OCI-LY7 (cell line): Measurements from ENCODE around the gene CRTAC1. TPM values are rescaled to one million over a fixed set of nuclear protein-coding genes. Genes with fewer than 3 reads are reported as not detected.
"Not testable (repeated sequence)": the region's sequence is repeated elsewhere in the genome, so short reads cannot be mapped to it uniquely, and the experiment has no call there.

Experiments used
- BruUV-seq: library from RNA; stranded (reverse); fragments of 400-500 nt; replicated peaks from 2 replicates; lab custom pipeline; 2021; lab: Mats Ljungman, UMichigan
- CTCF ChIA-PET: fragments of 300-600 bp; sonication (Branson Sonifier 250); formaldehyde crosslinking; loops from one replicate; lab custom pipeline; 2022; ENCODE audit warnings: antibody characterized with exemption; ENCODE audit not compliant: unreplicated experiment; lab: Charles Lee
- POLR2A ChIA-PET: fragments of 300-600 bp; sonication (Branson Sonifier 250); formaldehyde crosslinking; loops from one replicate; lab custom pipeline; 2022; ENCODE audit warnings: antibody characterized with exemption; lab: Charles Lee
- DNase-seq: peaks from one replicate; pipeline ENCODE4 v3.0.0-alpha.2; 2015; ENCODE audit warnings: low spot score
- H2AFZ ChIP-seq: fragments of 200-600 bp; sonication (generic), shearing (Covaris generic); 2 replicates; pipeline ENCODE4 v1.6.1; 2014; ENCODE audit warnings: mild to moderate bottlenecking, antibody characterized with exemption, low read length, moderate library complexity
- H3K27ac ChIP-seq: fragments of 200-600 bp; sonication (generic); 2 replicates; pipeline ENCODE4 v1.5.1; 2014; ENCODE audit warnings: mixed run types, low read depth, mild to moderate bottlenecking, moderate library complexity, low read length, inconsistent platforms; ENCODE audit not compliant: poor library complexity, severe bottlenecking
- H3K36me3 ChIP-seq: fragments of 200-600 bp; sonication (generic); 2 replicates; pipeline ENCODE4 v1.6.1; 2014; ENCODE audit warnings: mild to moderate bottlenecking, antibody characterized with exemption, low read length, moderate library complexity, mixed read lengths; ENCODE audit not compliant: insufficient read depth
- H3K4me1 ChIP-seq: fragments of 200-600 bp; sonication (generic); 2 replicates; pipeline ENCODE4 v1.5.1; 2014; ENCODE audit warnings: mild to moderate bottlenecking, low read length; ENCODE audit not compliant: insufficient read depth, poor library complexity, severe bottlenecking
- H3K4me2 ChIP-seq: fragments of 200-600 bp; sonication (generic); 2 replicates; pipeline ENCODE4 v1.6.1; 2014; ENCODE audit warnings: mild to moderate bottlenecking, low read length
- H3K4me3 ChIP-seq: fragments of 200-600 bp; sonication (generic); 2 replicates; pipeline ENCODE4 v1.5.1; 2014; ENCODE audit warnings: mild to moderate bottlenecking, low read depth, low read length; ENCODE audit not compliant: poor library complexity, severe bottlenecking
- H3K79me2 ChIP-seq: fragments of 200-600 bp; sonication (generic); 2 replicates; pipeline ENCODE4 v1.6.1; 2016; ENCODE audit warnings: low read depth, mild to moderate bottlenecking, low read length, moderate library complexity, mixed read lengths; ENCODE audit not compliant: insufficient read depth
- H3K9me2 ChIP-seq: fragments of 200-600 bp; sonication (generic); 2 replicates; pipeline ENCODE4 v1.6.1; 2016; ENCODE audit warnings: mild to moderate bottlenecking, low read length, mixed read lengths; ENCODE audit not compliant: insufficient read depth
- H3K9me3 ChIP-seq: fragments of 200-600 bp; sonication (generic); 2 replicates; pipeline ENCODE4 v1.6.1; 2014; ENCODE audit warnings: mild to moderate bottlenecking, mixed run types, low read length, mixed read lengths
- H4K20me1 ChIP-seq: fragments of 200-600 bp; sonication (generic); 2 replicates; pipeline ENCODE4 v1.6.1; 2014; ENCODE audit warnings: mild to moderate bottlenecking, antibody characterized with exemption, low read length, moderate library complexity, mixed read lengths; ENCODE audit not compliant: insufficient read depth
- CTCF ChIP-seq: fragments of 200-600 bp; sonication (generic); conservative IDR thresholded peaks from 2 replicates; pipeline ENCODE4 v1.5.1; 2014; ENCODE audit warnings: mild to moderate bottlenecking, antibody characterized with exemption, low read length, moderate library complexity, mixed read lengths
- EZH2phosphoT487 ChIP-seq: fragments of 200-600 bp; sonication (generic); IDR thresholded peaks from 2 replicates; pipeline ENCODE4 v1.6.1; 2018; ENCODE audit warnings: low read depth, borderline replicate concordance, mild to moderate bottlenecking, mixed run types, antibody characterized with exemption, low read length, moderate library complexity, mixed read lengths
- intact Hi-C: fragments of 100-400 bp; cut with micrococcal nuclease; formaldehyde crosslinking; loops from one replicate; pipeline ENCODE4 v1.10.0; 2022; ENCODE audit not compliant: unreplicated experiment
- total RNA-seq, 2 experiments: library from RNA; depleted of rRNA in 1 of 2; stranded (reverse); fragments of >200 nt in 1 of 2; shearing (Covaris generic) in 1 of 2; gene quantifications; 2 replicates each; pipeline ENCODE4 v1.2.3, GENCODE V29; 2014 to 2022

CRTAC1 gene
- total RNA-seq, 2 experiments from 2014 or later, result not detected

- intact Hi-C loops, result no loop called here
- POLR2A ChIA-PET, result no interaction called here
- Histone ChIP-seq H3K79me2 (no peaks in the 10 kb centered on the region), H3K36me3 (no peaks in the 10 kb centered on the region), H3K9me2 (no peaks in the 10 kb centered on the region), H2AFZ (no peak overlapping the region), H3K27ac (no peak overlapping the region), H3K4me2 (no peak overlapping the region), H4K20me1 (no peaks in the 10 kb centered on the region), H3K4me3 (no peak overlapping the region), H3K4me1 (no peaks in the 10 kb centered on the region), H3K9me3 (no peaks in the 10 kb centered on the region)
- no peak for DNase-seq
- CTCF ChIA-PET, result interaction anchor here (1.1 kb wide), 1 partner anchor 106 kb away, joined by 3 read pairs; the partner anchor contains the start of gene ZFYVE27
- BruUV-seq, result no TSS peak
- TF ChIP-seq CTCF (no peak), EZH2phosphoT487 (no peak)
Measured at GRCh38 chr10:97842656-97843280, 187.7 kb downstream of the CRTAC1 start.

GRCh38 chr10:97842114-97842513 lies 188.3 kb downstream of the CRTAC1 start:
- DNase-seq, H3K79me2 ChIP-seq, H3K36me3 ChIP-seq, H3K27ac ChIP-seq, intact Hi-C loops, BruUV-seq, POLR2A ChIA-PET, H2AFZ ChIP-seq, H3K4me1 ChIP-seq, H3K9me2 ChIP-seq, H3K9me3 ChIP-seq, H3K4me2 ChIP-seq, CTCF ChIA-PET, H3K4me3 ChIP-seq, H4K20me1 ChIP-seq: not testable (repeated sequence)

- H3K27ac ChIP-seq, H3K4me1 ChIP-seq, H3K4me2 ChIP-seq, H4K20me1 ChIP-seq, intact Hi-C loops, H2AFZ ChIP-seq, H3K4me3 ChIP-seq, H3K9me3 ChIP-seq, POLR2A ChIA-PET, DNase-seq, BruUV-seq, CTCF ChIA-PET, H3K79me2 ChIP-seq, H3K9me2 ChIP-seq, H3K36me3 ChIP-seq: not testable (repeated sequence)
Measured at GRCh38 chr10:97841166-97841565, 189.3 kb downstream of the CRTAC1 start.

- BruUV-seq, result no TSS peak
- Histone ChIP-seq H3K4me1 (no peaks in the 10 kb centered on the region), H3K27ac (no peak overlapping the region), H3K9me3 (no peaks in the 10 kb centered on the region), H4K20me1 (no peaks in the 10 kb centered on the region), H3K9me2 (no peaks in the 10 kb centered on the region), H3K79me2 (no peaks in the 10 kb centered on the region), H2AFZ (no peak overlapping the region), H3K4me2 (no peak overlapping the region), H3K4me3 (no peak overlapping the region), H3K36me3 (no peaks in the 10 kb centered on the region)
- POLR2A ChIA-PET, result no interaction called here
- intact Hi-C loops, result no loop called here
- DNase-seq, result no peak
- TF ChIP-seq EZH2phosphoT487 (no peak), CTCF (no peak)
- CTCF ChIA-PET, result no interaction called here
Measured at GRCh38 chr10:97838091-97838490, 192.3 kb downstream of the CRTAC1 start.
